GM18508 (cell line): ENCODE data around the gene GRB10.

Experiments
- ATAC-seq: cut with Tn5 transposase; IDR thresholded peaks from one replicate; pipeline ENCODE4 v1.9.1; 2021; ENCODE audit warnings: moderate number of reproducible peaks; ENCODE audit not compliant: insufficient read depth, unreplicated experiment

GRB10 gene

GRCh38 chr7:50805447-50806125, 22.9 kb upstream of the GRB10 start:
- no peak for ATAC-seq

DNA sequence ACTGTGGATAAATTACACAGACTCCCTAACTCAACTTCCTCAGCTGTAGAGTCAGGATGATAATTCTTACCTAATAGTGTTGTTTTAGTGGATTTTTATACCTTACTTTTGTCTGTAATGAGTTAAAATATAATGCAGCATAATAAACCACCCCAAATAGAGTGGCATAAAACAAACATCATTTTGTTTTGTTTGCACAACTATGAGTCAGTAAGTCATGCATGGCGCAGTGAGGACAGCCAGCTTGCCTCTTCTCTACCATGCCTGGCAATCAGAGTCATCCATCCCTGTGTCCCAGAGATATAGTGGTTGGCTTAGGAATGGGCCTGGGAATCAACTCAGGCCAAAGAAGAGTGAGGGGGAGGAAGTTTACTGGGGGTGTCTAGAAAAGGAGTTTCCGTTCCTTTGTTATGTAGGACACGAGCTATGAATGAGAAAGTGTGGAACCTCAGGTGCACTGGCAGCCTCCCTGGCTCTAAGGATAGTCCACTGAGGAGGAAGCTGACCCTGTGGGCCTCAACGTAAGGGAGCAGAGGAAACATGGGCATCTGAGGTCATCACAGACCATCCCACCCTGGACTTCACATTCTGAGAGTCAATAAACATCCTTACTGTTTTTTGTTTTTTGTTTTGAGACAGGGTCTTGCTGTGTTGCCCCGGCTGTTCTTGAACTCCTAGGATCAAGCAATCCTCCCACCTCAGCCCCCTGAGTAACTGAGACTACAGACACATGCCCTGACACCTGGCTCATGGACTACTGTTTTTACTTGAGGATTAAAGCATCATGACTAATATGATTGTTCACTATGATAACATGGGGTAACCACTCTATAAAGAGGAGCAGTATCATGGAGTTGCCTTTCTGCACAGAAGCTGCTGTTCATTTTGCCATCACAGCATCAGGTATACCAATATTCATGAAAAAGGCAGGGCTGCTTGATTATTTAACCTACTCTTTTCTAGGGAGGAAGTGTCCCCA, 21.0 kb upstream of the GRB10 start:
- no peak for ATAC-seq

GRCh38 chr7:50801907-50802306, 19.2 kb upstream of the GRB10 start:
- ATAC-seq, result no peak

DNA sequence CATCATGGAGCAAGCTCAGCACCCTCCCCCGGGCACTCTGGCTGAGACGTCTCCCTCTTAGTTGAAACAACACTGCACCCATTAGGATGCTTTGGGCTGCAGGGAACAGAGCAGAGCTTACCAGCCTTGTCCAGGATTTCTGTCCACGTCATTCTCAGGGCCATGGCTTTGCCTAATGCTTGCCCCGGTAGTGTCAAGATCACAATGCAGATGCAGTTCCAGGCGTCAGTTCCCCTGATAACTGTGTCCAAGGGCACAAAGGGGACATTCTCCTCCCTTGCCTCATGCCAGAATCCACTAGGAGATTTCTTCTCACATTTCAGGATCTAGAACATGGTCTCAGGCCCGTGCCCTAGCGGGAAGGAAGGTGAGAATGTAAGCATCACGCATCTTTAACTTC, 17.2 kb upstream of the GRB10 start:
- no peak for ATAC-seq

- ATAC-seq, result no peak
These were observed 15.4 kb upstream of the GRB10 start for GRCh38 chr7:50798126-50798525.

DNA sequence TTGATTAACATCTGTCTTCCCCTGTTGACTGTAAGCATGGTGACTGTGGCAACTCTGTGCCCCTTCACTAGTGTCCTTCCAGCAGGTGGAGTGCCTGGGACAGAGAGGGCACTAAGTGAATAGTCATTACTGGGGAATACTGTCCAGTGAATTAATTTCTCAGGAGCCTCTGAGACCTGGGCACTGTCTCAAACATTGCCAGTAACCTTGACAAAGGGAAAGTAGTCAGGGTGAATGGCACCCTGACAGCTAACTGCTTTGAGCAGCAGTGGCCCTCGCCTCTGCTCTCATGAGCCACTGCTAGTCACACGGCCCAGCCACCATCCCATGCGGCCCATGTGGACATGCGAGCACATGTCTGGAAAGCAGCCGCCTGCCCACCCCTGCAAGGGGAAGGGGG, 13.1 kb upstream of the GRB10 start:
- ATAC-seq, result no peak

- no peak for ATAC-seq
These were observed 12.6 kb upstream of the GRB10 start for GRCh38 chr7:50795253-50795652.

- no peak for ATAC-seq
These were observed 11.4 kb upstream of the GRB10 start for GRCh38 chr7:50793947-50794570.

- ATAC-seq, result no peak
These were observed 10.6 kb upstream of the GRB10 start for GRCh38 chr7:50793120-50793946.

GRCh38 chr7:50792342-50793119, 9.8 kb upstream of the GRB10 start:
- no peak for ATAC-seq

DNA sequence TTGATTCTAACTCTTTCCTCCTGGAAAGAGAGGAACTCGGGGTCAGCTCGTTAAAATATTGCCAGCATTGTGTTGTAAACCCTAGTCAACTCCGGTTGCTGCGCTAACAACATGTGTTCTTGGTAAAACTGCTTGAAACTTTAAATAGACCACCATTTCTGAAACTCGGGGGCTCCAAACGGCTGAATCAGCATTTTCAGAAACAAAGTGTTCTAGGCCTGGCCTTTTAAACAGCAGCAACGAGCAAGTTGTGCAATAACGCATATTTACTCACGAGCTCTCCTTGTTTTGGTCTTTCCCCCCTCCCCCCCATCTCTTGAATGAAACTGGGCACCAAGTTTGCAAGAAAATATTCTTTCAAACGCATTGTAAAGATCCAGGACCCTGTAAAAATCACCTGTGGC, 9.2 kb upstream of the GRB10 start:
- no peak for ATAC-seq

GRCh38 chr7:50791363-50791937, 8.8 kb upstream of the GRB10 start:
- no peak for ATAC-seq

DNA sequence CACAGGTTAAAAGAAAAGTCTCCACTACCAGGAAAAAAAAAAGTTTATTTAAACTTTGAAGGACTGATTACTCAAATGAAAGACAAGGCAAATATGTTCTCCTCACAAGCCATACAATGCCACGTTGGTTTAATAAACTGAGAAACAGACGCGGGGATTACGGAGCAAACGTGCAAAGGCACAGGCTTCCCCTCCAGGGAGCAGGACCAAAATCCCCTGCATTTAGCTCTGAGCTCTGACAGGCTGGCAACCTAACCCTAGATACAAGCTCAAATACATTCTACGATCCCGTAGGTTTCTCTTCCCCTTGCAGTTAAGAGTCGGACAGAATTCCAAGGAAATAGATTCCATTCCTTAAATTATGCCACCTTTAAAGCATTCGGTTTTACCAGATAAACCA, 7.7 kb upstream of the GRB10 start:
- no peak for ATAC-seq

DNA sequence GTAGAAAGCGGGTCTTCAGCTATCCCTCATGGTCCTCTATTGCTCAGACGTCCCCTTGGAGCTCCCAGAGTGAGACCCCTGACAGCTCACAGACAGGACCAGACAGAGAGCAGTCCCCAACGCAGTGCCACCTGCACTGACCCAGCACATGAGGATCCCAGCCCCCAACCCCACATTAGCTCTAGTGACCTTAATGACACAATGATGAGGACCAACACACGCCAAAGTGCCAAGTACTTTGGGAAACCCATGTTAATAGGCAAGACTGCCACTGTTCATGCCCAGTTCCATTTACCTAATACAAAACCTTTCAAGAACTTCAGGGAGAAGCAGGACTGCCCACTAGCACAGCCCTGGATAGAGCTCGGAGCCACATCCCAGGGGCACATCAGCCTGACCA, 5.7 kb upstream of the GRB10 start:
- ATAC-seq, result no peak

- ATAC-seq, result no peak
These were observed 5.1 kb upstream of the GRB10 start for GRCh38 chr7:50787825-50788224.

- ATAC-seq, result no peak
These were observed 2.6 kb upstream of the GRB10 start for GRCh38 chr7:50785346-50785745.

DNA sequence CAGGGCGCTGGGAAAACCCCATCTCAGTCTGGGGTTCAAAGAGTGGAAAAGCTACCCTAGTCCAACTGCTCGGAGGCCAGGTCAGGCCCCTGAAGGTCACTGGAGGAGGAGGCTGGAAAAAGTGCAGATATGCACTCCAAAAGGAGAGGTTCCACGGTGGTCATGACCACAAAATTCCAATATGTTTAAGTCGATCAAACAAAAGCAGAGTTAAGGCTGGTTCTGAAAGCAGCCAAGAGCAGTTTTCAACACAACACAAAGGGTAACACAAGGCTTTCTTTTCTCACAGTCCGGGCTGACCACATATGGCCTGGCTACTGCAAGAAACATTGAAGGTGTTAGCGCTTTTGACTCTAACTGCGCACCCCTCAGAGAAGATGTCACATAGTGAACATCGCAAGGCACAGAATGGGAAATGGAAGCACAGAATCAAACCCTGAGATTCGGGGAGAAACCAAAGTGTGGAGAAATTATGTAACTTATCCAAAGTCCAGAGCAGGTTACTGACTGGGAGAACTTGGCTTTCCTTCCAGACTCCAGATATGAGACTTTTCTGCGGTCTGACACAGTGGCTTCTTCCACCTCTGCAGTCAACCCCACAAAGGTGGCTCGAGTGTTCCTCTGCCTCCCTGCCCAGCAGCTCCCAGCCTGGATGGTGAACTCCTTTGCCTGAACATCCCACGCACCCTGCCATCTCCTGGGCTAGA, 1.3 kb upstream of the GRB10 start:
- ATAC-seq, result no peak

DNA sequence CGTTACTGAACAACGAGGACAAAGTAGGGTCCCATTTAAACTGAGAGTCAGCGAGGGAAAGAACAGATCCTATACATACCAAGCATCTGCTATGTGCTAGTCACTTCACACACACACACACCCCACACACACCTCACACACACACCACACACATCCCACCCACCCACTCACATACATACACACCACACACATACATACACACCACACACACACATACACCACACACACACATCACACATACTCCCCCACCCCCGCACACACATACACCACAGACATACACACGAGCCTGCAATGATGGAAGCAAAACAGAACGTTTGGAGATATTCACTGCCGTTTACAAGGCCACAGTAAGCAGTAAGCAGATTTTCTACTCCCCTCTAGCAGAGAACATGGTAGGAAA, 607 bp upstream of the GRB10 start:
- no peak for ATAC-seq
